Upper lobe of left lung (tissue), 6 donors: Measurements from ENCODE around the gene NDUFA8. TPM values are rescaled to one million over a fixed set of nuclear protein-coding genes. Genes with fewer than 3 reads are reported as not detected.
A peak's percentile ranks its signal among the peaks of the same experiment; 100 is the strongest.

Experiments used
- ATAC-seq, 2 donors: fragments of 200-7000 bp; cut with Tn5 transposase; one replicate each; pipeline ENCODE4 v1.9.1; 2022; ENCODE audit warnings: mild to moderate bottlenecking in 2 of 2, moderate library complexity in 2 of 2; ENCODE audit not compliant: low FRiP score in 2 of 2
- DNase-seq, 2 donors: peaks; one replicate each; pipeline ENCODE4 v3.0.0-alpha.2; 2019 to 2020
- H3K27ac ChIP-seq, 4 donors: fragments of 200-600 bp; sonication (generic); one replicate each; pipeline ENCODE4 v1.5.1; 2016 to 2019
- H3K27me3 ChIP-seq, 4 donors: fragments of 200-600 bp; sonication (generic); one replicate each; pipeline ENCODE4 v1.5.1; 2017 to 2019
- H3K36me3 ChIP-seq, 4 donors: fragments of 200-600 bp; sonication (generic); one replicate each; pipeline ENCODE4 v1.5.1; 2016 to 2019
- H3K4me1 ChIP-seq, 4 donors: fragments of 200-600 bp; sonication (generic); one replicate each; pipeline ENCODE4 v1.5.1; 2018 to 2019
- H3K4me3 ChIP-seq, 4 donors: fragments of 200-600 bp; sonication (generic); one replicate each; pipeline ENCODE4 v1.5.1; 2017 to 2019; ENCODE audit warnings: mild to moderate bottlenecking in 2 of 4, moderate library complexity in 1 of 4
- H3K9me3 ChIP-seq, 4 donors: fragments of 200-600 bp; sonication (generic); one replicate each; pipeline ENCODE4 v1.5.1; 2018 to 2019
- EP300 ChIP-seq, 4 donors: sonication (generic); formaldehyde crosslinking; IDR thresholded peaks; one replicate each; pipeline ENCODE4 v1.5.1; 2017; ENCODE audit warnings: antibody characterized with exemption in 4 of 4, control low read depth in 2 of 4
- POLR2A ChIP-seq, 4 donors: fragments of 450-650 bp; IDR thresholded peaks; one replicate each; pipeline ENCODE4 v1.5.1; 2016 to 2017; ENCODE audit warnings: antibody characterized with exemption in 4 of 4, mild to moderate bottlenecking in 2 of 4
- POLR2AphosphoS5 ChIP-seq, 2 donors: sonication (generic); formaldehyde crosslinking; IDR thresholded peaks; one replicate each; pipeline ENCODE4 v1.5.1; 2017; ENCODE audit warnings: antibody characterized with exemption in 2 of 2
- WGBS, 2 donors: methylation state at CpG; one replicate each; pipeline ENCODE4 v1.1.5; 2017 to 2018; 5-methylcytosine and 5-hydroxymethylcytosine counted together
- total RNA-seq, 6 donors: library from RNA; depleted of rRNA in 4 of 6; stranded (reverse); fragments of >200 nt in 4 of 6; gene quantifications; one replicate each; pipeline versions ENCODE4 v1.1.0 to v1.2.1, GENCODE V29; 2016 to 2021
- TF ChIP-seq, protein P1 (sequence below), 6 experiments: fragments of 450-650 bp in 4 of 6; fragments of 200-600 bp in 2 of 6; sonication (generic) in 2 of 6; IDR thresholded peaks; one replicate each; pipeline ENCODE4 v1.5.1; 2016 to 2019; ENCODE audit warnings: antibody characterized with exemption in 6 of 6
- donor health status: DM: no; HTN: no; CAD: no; lungs with moderate emphysema.
- donor health status: DM: no; HTN: yes; CAD: no; lungs with severe emphysema.

Gene NDUFA8
- total RNA-seq, 6 donors from 2014 or later = 25.6 to 46.5 (median 35.5) TPM

- 84 to 90% methylated on average over 4 of the region's 4 CpGs for WGBS, 2 donors
- Histone ChIP-seq H3K9me3 (no peaks in the 10 kb centered on the region), H3K4me1 (peaks cover 14 to 28% (median 20%) of the 10 kb centered on the region in 4 donors), H3K27me3 (no peaks in the 10 kb centered on the region), H3K4me3 (no peak overlapping the region), H3K27ac (no peak overlapping the region), H3K36me3 (peaks cover 0 to 14% (median 5%) of the 10 kb centered on the region in 4 donors)
- DNase-seq = no peak
- ATAC-seq = no peak
- TF ChIP-seq, protein P1, sequence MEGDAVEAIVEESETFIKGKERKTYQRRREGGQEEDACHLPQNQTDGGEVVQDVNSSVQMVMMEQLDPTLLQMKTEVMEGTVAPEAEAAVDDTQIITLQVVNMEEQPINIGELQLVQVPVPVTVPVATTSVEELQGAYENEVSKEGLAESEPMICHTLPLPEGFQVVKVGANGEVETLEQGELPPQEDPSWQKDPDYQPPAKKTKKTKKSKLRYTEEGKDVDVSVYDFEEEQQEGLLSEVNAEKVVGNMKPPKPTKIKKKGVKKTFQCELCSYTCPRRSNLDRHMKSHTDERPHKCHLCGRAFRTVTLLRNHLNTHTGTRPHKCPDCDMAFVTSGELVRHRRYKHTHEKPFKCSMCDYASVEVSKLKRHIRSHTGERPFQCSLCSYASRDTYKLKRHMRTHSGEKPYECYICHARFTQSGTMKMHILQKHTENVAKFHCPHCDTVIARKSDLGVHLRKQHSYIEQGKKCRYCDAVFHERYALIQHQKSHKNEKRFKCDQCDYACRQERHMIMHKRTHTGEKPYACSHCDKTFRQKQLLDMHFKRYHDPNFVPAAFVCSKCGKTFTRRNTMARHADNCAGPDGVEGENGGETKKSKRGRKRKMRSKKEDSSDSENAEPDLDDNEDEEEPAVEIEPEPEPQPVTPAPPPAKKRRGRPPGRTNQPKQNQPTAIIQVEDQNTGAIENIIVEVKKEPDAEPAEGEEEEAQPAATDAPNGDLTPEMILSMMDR (IDR thresholded peaks at IDR 0.05) = no peak
Observed at GRCh38 chr9:122155796-122156195, 3.8 kb downstream of the NDUFA8 start.

DNA sequence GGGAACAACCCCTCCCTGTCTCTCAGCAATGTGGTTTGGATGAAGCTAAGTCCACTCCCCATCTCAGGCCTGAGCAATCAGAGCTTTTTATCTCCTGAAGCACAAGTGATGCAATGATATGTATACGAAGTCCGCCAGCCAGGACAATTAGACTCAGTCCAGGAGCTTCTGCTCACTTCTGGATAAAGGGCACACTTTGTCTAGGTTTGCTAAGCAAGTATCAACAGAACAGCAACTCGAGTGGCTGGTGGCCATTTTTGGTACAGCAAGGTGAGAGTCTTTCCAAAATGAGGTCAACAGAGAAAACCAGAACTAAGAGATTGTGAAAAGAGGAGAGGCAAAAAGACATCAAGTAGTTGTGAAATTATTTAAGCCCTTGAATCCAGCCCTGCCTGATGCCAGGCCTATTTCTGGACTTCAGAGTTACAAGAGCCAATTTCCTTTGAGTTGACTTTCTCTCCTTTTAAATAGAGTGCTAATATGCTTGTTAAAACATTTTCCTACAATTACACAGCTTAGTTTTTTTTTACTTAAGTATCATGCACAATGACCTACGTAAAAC, 8.2 kb downstream of the NDUFA8 start:
- Histone ChIP-seq H3K9me3 (no peaks in the 10 kb centered on the region), H3K27me3 (no peaks in the 10 kb centered on the region), H3K4me1 (peaks cover 0 to 6% (median 1%) of the 10 kb centered on the region in 4 donors), H3K36me3 (peaks cover 3 to 48% (median 12%) of the 10 kb centered on the region in 4 donors), H3K27ac (no peak overlapping the region), H3K4me3 (no peak overlapping the region)
- TF ChIP-seq EP300 (IDR thresholded peaks at IDR 0.05) = no peak
- no peak for TF ChIP-seq POLR2A (IDR thresholded peaks at IDR 0.05)
- TF ChIP-seq, protein P1 (IDR thresholded peaks at IDR 0.05) = peak in 1 of 6 experiments; percentile 11
- TF ChIP-seq POLR2AphosphoS5 (IDR thresholded peaks at IDR 0.05) = no peak
- DNase-seq (no peak), ATAC-seq (peak in 1 of 2 donors; percentile 87)
- 40 to 69% methylated on average over 4 of the region's 4 CpGs for WGBS, 2 donors

DNA sequence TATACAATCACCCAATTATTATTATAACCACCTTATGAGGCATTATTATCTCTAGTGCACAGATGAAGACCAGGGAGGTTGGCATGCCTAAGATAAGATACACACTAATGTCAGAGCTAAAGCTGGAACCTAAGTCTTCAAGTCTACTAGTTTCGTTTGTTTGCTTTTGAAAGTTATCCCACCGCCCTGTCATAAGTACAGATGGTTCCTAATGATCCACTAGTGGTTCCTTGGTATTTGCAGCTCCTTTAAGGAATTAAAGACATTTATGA, 14.1 kb downstream of the NDUFA8 start:
- no peak for DNase-seq
- peaks cover 2 to 15% (median 11%) of the 10 kb centered on the region in 4 donors for H3K4me1 ChIP-seq
- H3K27me3 ChIP-seq = no peaks in the 10 kb centered on the region
- H3K9me3 ChIP-seq = no peaks in the 10 kb centered on the region
- no peak overlapping the region for H3K4me3 ChIP-seq
- WGBS, 2 donors = 96% methylated on average over 2 of the region's 2 CpGs
- H3K36me3 ChIP-seq = peaks cover 6 to 71% (median 34%) of the 10 kb centered on the region in 4 donors
- no peak overlapping the region for H3K27ac ChIP-seq
- TF ChIP-seq EP300 (IDR thresholded peaks at IDR 0.05) (no peak), POLR2A (IDR thresholded peaks at IDR 0.05) (no peak), POLR2AphosphoS5 (IDR thresholded peaks at IDR 0.05) (no peak)
- TF ChIP-seq, protein P1 (IDR thresholded peaks at IDR 0.05) = no peak
- ATAC-seq = no peak

DNA sequence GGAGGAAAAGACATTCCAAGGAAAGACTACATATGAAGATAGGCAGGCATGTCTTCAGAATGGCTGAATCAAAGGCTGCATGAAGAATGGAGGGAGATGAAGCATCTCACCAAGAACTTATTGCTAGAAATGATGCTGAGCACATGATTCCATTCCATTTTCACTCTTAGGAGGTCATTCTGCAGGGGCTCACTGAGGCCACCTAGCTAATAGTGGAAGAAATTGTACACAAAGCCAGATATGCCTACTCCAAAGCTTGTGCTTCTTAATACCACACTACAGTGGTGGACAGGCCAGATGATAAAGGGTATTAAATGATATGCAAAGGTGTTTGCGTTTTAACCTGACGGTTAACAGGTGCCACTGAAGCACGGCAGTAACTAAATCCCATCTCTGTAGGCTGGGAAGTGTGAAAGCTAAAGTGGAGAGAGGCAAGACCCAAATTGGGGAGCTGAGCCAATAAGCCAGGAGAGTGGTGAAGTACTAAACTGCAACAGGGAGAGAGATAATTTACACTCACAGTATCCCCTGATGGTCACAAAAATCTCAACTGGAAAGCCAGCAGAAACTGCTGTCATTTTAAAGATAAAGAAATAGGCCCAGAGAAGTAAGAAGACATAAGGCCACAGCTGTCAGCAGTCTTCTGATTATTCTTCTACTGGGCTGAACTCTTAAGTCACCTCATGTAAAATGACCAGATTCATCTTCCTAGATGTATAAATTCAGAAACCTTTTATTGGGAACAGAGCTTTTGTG, 14.6 kb downstream of the NDUFA8 start:
- Histone ChIP-seq H3K27me3 (no peaks in the 10 kb centered on the region), H3K4me1 (peaks cover 2 to 15% (median 11%) of the 10 kb centered on the region in 4 donors), H3K9me3 (no peaks in the 10 kb centered on the region), H3K36me3 (peaks cover 6 to 71% (median 34%) of the 10 kb centered on the region in 4 donors), H3K4me3 (no peak overlapping the region), H3K27ac (no peak overlapping the region)
- WGBS, 2 donors = 86 to 91% methylated on average over 3 of the region's 3 CpGs
- ATAC-seq (no peak), DNase-seq (no peak)
- TF ChIP-seq, protein P1 (IDR thresholded peaks at IDR 0.05) = no peak
- no peak for TF ChIP-seq POLR2A (IDR thresholded peaks at IDR 0.05)
- no peak for TF ChIP-seq EP300 (IDR thresholded peaks at IDR 0.05)
- no peak for TF ChIP-seq POLR2AphosphoS5 (IDR thresholded peaks at IDR 0.05)
